ENCODE data around the gene PDF. TPM values are rescaled to one million over a fixed set of nuclear protein-coding genes. Genes with fewer than 3 reads are reported as not detected.
A peak's percentile ranks its signal among the peaks of the same experiment; 100 is the strongest.

PDF gene
- total and polyA plus RNA-seq, 2 of the 13 experiments (the other 11 are each of a cell fraction or from before 2014, with no cell fraction given) = 12.4 to 48.8 TPM

DNA sequence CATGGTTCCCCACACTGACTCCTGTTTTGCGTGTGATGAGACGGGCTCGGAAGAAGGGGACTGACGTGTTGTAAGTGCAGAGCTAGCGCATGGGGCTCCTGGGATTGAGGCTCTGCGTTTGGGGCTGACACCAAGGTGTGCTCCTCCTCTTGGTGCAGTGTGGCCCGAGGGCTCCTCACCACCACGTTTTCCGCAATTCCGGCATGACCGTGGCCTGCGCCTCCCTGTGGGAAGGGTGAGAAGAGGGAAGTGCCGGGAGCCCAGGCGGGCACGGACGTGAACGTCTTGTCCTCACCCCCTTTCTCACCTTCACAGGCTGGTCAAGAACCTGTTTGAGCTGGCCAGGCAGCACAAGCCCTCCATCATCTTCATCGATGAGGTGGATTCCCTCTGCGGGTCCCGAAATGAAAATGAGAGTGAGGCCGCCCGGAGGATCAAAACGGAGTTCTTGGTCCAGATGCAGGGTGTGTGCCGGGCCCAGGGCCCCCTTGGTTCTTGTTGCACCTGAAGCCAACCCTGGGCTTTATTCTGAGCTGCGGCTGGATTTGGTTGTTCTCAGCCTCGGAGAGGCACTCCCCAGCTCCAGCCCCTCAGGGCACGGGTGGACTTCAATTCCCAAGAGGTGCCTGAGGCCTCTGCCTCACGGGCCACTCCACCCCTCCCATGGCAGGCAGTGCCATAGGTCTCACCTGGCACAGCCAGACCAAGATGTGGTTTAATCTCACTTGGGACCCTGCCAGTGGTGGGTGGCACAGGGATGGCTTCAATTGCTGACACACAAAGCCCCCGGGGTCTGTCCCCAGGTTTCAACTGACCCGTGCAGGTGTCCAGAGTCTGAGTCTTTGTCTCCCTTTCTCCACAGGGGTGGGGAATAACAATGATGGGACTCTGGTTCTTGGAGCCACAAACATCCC, 10.3 kb downstream of the PDF start:
- Histone ChIP-seq H3K27me3 (ENCODE audit: control insufficient read depth in 1 of 2, insufficient read depth in 2 of 2, low read length in 2 of 2) (no peaks in the 10 kb centered on the region), H3K4me1 (ENCODE audit: insufficient read depth, low read length) (peaks cover 16% of the 10 kb centered on the region), H3K9ac (ENCODE audit: insufficient read depth, low read depth, low read length) (no peak overlapping the region), H3K27ac (ENCODE audit: extremely low read length, insufficient read depth, low read length) (no peak overlapping the region), H3K9me3 (ENCODE audit: low read length) (no peaks in the 10 kb centered on the region), H3K79me2 (ENCODE audit: insufficient read depth, low read length) (peaks cover 15% of the 10 kb centered on the region), H2AFZ (ENCODE audit: low read length) (no peak overlapping the region), H4K20me1 (ENCODE audit: insufficient read depth, low read length) (peaks cover 4% of the 10 kb centered on the region; the same call in 1 of the 2 replicates), H3K4me3 (replicated peaks in 1 of 3; ENCODE audit: insufficient read depth in 1 of 3, low read depth in 2 of 3, low read length in 3 of 3) (no peak overlapping the region), H3K4me2 (ENCODE audit: low read depth, low read length) (no peak overlapping the region), H3K36me3 (replicated peaks in 1 of 2; ENCODE audit: control insufficient read depth in 1 of 2, insufficient read depth in 2 of 2, low read length in 2 of 2) (peaks cover 60 to 90% of the 10 kb centered on the region in 2 experiments)
- BruUV-seq (replicated peaks) = no TSS peak
- in situ Hi-C loops (cut with HindIII; ENCODE audit: extremely low pct_ligation_motif_present, low pct_unique_long_range_greater_than_20kb) (no loop called here), intact Hi-C loops (cut with micrococcal nuclease; ENCODE audit: unreplicated experiment) (no loop called here)
- ChIA-PET POLR2A (no interaction called here), CTCF (ENCODE audit: low intra/inter-chr PET ratio, low total read pairs) (no interaction called here)
- WGBS (ENCODE audit: low lambda C conversion rate) = 97% methylated on average over 27 of the region's 30 CpGs
- no peak for FAIRE-seq
- ATAC-seq = no peak
- no peak for DNase-seq (ENCODE audit: low spot score)
- peak; percentile 26 for TF ChIP-seq RBM22 (optimal IDR thresholded peaks at IDR 0.05; ENCODE audit: low read length)
- no peak for TF ChIP-seq CREM (IDR thresholded peaks at IDR 0.05)
- TF ChIP-seq CREM (CRISPR knock-in tag; IDR thresholded peaks at IDR 0.05) = no peak
- TF ChIP-seq, protein P1, sequence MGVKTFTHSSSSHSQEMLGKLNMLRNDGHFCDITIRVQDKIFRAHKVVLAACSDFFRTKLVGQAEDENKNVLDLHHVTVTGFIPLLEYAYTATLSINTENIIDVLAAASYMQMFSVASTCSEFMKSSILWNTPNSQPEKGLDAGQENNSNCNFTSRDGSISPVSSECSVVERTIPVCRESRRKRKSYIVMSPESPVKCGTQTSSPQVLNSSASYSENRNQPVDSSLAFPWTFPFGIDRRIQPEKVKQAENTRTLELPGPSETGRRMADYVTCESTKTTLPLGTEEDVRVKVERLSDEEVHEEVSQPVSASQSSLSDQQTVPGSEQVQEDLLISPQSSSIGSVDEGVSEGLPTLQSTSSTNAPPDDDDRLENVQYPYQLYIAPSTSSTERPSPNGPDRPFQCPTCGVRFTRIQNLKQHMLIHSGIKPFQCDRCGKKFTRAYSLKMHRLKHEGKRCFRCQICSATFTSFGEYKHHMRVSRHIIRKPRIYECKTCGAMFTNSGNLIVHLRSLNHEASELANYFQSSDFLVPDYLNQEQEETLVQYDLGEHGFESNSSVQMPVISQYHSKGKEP (CRISPR knock-in tag; IDR thresholded peaks at IDR 0.05) = no peak
- no peak for TF ChIP-seq CHD2 (IDR thresholded peaks at IDR 0.05; ENCODE audit: low read depth, low read length)
- TF ChIP-seq RFX3 (CRISPR knock-in tag; IDR thresholded peaks at IDR 0.05) = no peak
- TF ChIP-seq, protein P2, sequence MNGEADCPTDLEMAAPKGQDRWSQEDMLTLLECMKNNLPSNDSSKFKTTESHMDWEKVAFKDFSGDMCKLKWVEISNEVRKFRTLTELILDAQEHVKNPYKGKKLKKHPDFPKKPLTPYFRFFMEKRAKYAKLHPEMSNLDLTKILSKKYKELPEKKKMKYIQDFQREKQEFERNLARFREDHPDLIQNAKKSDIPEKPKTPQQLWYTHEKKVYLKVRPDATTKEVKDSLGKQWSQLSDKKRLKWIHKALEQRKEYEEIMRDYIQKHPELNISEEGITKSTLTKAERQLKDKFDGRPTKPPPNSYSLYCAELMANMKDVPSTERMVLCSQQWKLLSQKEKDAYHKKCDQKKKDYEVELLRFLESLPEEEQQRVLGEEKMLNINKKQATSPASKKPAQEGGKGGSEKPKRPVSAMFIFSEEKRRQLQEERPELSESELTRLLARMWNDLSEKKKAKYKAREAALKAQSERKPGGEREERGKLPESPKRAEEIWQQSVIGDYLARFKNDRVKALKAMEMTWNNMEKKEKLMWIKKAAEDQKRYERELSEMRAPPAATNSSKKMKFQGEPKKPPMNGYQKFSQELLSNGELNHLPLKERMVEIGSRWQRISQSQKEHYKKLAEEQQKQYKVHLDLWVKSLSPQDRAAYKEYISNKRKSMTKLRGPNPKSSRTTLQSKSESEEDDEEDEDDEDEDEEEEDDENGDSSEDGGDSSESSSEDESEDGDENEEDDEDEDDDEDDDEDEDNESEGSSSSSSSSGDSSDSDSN (CRISPR knock-in tag; IDR thresholded peaks at IDR 0.05) = no peak
- TF ChIP-seq ZNF44 (CRISPR knock-in tag; IDR thresholded peaks at IDR 0.05) = no peak
- TF ChIP-seq, protein P3, sequence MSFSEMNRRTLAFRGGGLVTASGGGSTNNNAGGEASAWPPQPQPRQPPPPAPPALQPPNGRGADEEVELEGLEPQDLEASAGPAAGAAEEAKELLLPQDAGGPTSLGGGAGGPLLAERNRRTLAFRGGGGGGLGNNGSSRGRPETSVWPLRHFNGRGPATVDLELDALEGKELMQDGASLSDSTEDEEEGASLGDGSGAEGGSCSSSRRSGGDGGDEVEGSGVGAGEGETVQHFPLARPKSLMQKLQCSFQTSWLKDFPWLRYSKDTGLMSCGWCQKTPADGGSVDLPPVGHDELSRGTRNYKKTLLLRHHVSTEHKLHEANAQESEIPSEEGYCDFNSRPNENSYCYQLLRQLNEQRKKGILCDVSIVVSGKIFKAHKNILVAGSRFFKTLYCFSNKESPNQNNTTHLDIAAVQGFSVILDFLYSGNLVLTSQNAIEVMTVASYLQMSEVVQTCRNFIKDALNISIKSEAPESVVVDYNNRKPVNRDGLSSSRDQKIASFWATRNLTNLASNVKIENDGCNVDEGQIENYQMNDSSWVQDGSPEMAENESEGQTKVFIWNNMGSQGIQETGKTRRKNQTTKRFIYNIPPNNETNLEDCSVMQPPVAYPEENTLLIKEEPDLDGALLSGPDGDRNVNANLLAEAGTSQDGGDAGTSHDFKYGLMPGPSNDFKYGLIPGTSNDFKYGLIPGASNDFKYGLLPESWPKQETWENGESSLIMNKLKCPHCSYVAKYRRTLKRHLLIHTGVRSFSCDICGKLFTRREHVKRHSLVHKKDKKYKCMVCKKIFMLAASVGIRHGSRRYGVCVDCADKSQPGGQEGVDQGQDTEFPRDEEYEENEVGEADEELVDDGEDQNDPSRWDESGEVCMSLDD (CRISPR knock-in tag; IDR thresholded peaks at IDR 0.05; ENCODE audit: borderline replicate concordance) = no peak
- TF ChIP-seq, protein P4, sequence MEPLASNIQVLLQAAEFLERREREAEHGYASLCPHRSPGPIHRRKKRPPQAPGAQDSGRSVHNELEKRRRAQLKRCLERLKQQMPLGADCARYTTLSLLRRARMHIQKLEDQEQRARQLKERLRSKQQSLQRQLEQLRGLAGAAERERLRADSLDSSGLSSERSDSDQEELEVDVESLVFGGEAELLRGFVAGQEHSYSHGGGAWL (CRISPR knock-in tag; IDR thresholded peaks at IDR 0.05) = no peak
- TF ChIP-seq RBFOX2 (IDR thresholded peaks at IDR 0.05; ENCODE audit: low read depth, low read length) = peak; percentile 63
- TF ChIP-seq, protein P5, sequence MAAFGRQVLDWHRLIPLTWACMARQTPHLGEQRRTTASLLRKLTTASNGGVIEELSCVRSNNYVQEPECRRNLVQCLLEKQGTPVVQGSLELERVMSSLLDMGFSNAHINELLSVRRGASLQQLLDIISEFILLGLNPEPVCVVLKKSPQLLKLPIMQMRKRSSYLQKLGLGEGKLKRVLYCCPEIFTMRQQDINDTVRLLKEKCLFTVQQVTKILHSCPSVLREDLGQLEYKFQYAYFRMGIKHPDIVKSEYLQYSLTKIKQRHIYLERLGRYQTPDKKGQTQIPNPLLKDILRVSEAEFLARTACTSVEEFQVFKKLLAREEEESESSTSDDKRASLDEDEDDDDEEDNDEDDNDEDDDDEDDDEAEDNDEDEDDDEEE (CRISPR knock-in tag; IDR thresholded peaks at IDR 0.05) = no peak
- TF ChIP-seq AGO2 (optimal IDR thresholded peaks at IDR 0.05; ENCODE audit: low read depth, low read length) = peak; percentile 72
